ENCODE data around the gene ERCC4.

ERCC4 gene

DNA sequence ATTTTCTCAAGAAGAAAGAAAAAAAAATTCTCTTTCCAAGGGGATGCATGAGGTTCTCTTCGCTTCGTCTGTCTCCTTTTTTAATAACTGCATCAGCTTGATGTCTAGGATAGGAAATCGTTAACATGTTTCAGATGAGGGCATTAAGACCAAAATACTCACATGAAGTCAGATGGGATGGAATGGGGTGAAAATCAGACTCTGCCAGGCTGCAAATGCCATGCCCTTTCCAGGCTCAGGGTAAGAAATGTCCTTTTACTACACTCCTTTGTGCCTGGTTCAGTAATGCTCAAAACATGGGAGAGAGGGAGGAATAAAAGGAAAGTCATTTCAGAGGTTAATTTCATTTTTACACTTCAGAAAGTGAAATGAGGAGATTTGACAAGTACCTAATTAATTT is 21.7 kb upstream of the ERCC4 start:
- no peaks in the 10 kb centered on the region for H3K79me1 ChIP-seq (ENCODE audit: low read length)
- H2BK120ac ChIP-seq (ENCODE audit: insufficient read depth, low read length, poor library complexity) = no peak overlapping the region
- H3K27me3 ChIP-seq (ENCODE audit: insufficient read depth, low read length) = no peaks in the 10 kb centered on the region
- H3K79me2 ChIP-seq (ENCODE audit: control insufficient read depth, insufficient read depth, low read length, poor library complexity) = no peaks in the 10 kb centered on the region
- H3K23ac ChIP-seq (ENCODE audit: low read length) = no peak overlapping the region
- no peak overlapping the region for H3K4ac ChIP-seq (ENCODE audit: low read depth, low read length)
- no peak overlapping the region for H3K4me2 ChIP-seq (ENCODE audit: low read length)
- H2BK12ac ChIP-seq (ENCODE audit: low read length) = no peak overlapping the region
- H2AK5ac ChIP-seq (ENCODE audit: low read length) = no peak overlapping the region
- H2BK5ac ChIP-seq (ENCODE audit: low read depth, low read length, poor library complexity) = no peak overlapping the region
- no peak overlapping the region for H4K91ac ChIP-seq (ENCODE audit: low read depth, low read length)
- H3K9ac ChIP-seq (ENCODE audit: low read length) = no peak overlapping the region
- H4K8ac ChIP-seq (ENCODE audit: low read depth, low read length) = no peak overlapping the region
- H4K12ac ChIP-seq (ENCODE audit: low read depth, low read length) = no peak overlapping the region
- no peak overlapping the region for H3K4me3 ChIP-seq (ENCODE audit: low read depth, low read length)
- no peaks in the 10 kb centered on the region for H3K36me3 ChIP-seq (ENCODE audit: control insufficient read depth in 1 of 2, insufficient read depth in 2 of 2, low read length in 2 of 2)
- H3K18ac ChIP-seq (ENCODE audit: low read length) = no peak overlapping the region
- no peak overlapping the region for H3K27ac ChIP-seq (ENCODE audit: low read depth, low read length)
- no peak overlapping the region for H3K14ac ChIP-seq (ENCODE audit: low read length)
- peaks cover 1% of the 10 kb centered on the region for H3K9me3 ChIP-seq (ENCODE audit: insufficient read depth, low read depth, low read length)
- no peaks in the 10 kb centered on the region for H3K4me1 ChIP-seq (ENCODE audit: control insufficient read depth in 1 of 2, insufficient read depth in 2 of 2, low read length in 2 of 2)
- WGBS (ENCODE audit: extremely low coverage, insufficient coverage, insufficient read length) = no CpG with 5 or more reads among the region's 3 CpGs
- no peak overlapping the region for H2AFZ ChIP-seq (ENCODE audit: insufficient read depth, low read length, poor library complexity)
- no peak for DNase-seq

DNA sequence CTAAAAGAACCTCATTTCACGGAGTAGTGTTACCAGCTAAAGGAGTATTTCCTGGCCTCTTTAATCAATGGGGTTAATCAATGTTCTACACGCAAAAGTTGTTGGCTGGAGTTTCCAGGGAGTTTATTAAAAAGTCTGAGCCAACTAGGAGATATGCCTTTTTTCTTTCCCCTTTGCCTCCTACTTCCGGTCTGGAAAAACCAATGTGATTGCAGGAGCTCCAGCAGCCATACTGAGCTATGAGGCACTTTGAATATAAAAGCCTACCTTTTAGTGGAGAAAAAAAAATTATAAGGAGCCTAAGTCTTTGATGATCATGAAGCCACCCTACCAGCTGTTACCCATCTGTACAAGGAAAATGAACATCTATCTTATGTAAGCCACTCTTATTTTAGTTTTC is 17.9 kb upstream of the ERCC4 start:
- Histone ChIP-seq H3K79me1 (ENCODE audit: low read length) (no peaks in the 10 kb centered on the region), H3K4ac (ENCODE audit: low read depth, low read length) (no peak overlapping the region), H3K18ac (ENCODE audit: low read length) (no peak overlapping the region), H3K79me2 (ENCODE audit: control insufficient read depth, insufficient read depth, low read length, poor library complexity) (no peaks in the 10 kb centered on the region), H3K27ac (ENCODE audit: low read depth, low read length) (no peak overlapping the region), H3K4me3 (ENCODE audit: low read depth, low read length) (no peak overlapping the region), H4K91ac (ENCODE audit: low read depth, low read length) (no peak overlapping the region), H2BK120ac (ENCODE audit: insufficient read depth, low read length, poor library complexity) (no peak overlapping the region), H4K8ac (ENCODE audit: low read depth, low read length) (no peak overlapping the region), H2BK12ac (ENCODE audit: low read length) (no peak overlapping the region), H3K9ac (ENCODE audit: low read length) (no peak overlapping the region), H3K14ac (ENCODE audit: low read length) (no peak overlapping the region), H3K23ac (ENCODE audit: low read length) (no peak overlapping the region), H2BK5ac (ENCODE audit: low read depth, low read length, poor library complexity) (no peak overlapping the region), H3K4me2 (ENCODE audit: low read length) (no peak overlapping the region), H3K4me1 (ENCODE audit: control insufficient read depth in 1 of 2, insufficient read depth in 2 of 2, low read length in 2 of 2) (no peaks in the 10 kb centered on the region), H3K9me3 (ENCODE audit: insufficient read depth, low read depth, low read length) (no peaks in the 10 kb centered on the region), H2AFZ (ENCODE audit: insufficient read depth, low read length, poor library complexity) (no peak overlapping the region), H2AK5ac (ENCODE audit: low read length) (no peak overlapping the region), H3K36me3 (ENCODE audit: control insufficient read depth in 1 of 2, insufficient read depth in 2 of 2, low read length in 2 of 2) (no peaks in the 10 kb centered on the region), H4K12ac (ENCODE audit: low read depth, low read length) (no peak overlapping the region), H3K27me3 (ENCODE audit: insufficient read depth, low read length) (no peaks in the 10 kb centered on the region)
- no peak for DNase-seq
- no CpG with 5 or more reads among the region's 3 CpGs for WGBS (ENCODE audit: extremely low coverage, insufficient coverage, insufficient read length)

DNA sequence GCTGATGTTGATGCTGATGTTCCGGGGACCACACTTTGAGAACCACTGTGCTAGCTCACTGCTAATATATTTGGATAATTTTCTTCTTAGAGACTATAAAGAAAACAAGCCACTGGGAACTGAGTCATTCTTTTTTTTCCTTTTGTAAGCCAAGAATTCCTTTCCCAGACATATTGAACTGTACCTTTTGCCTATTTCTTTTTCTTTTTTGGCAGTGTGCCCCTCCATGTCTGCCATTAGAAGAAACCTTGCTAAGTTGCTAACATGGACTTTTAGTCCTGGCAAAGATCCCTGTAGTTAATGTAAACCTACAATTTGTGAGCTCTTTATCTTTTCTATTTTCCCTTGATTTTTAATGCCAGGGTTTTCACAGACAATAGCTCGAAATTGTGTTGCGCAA is 17.3 kb upstream of the ERCC4 start:
- no peaks in the 10 kb centered on the region for H3K9me3 ChIP-seq (ENCODE audit: insufficient read depth, low read depth, low read length)
- H2BK12ac ChIP-seq (ENCODE audit: low read length) = no peak overlapping the region
- no peak overlapping the region for H2AFZ ChIP-seq (ENCODE audit: insufficient read depth, low read length, poor library complexity)
- H4K12ac ChIP-seq (ENCODE audit: low read depth, low read length) = no peak overlapping the region
- H3K4ac ChIP-seq (ENCODE audit: low read depth, low read length) = no peak overlapping the region
- DNase-seq = no peak
- H4K8ac ChIP-seq (ENCODE audit: low read depth, low read length) = no peak overlapping the region
- no peaks in the 10 kb centered on the region for H3K79me1 ChIP-seq (ENCODE audit: low read length)
- no CpG with 5 or more reads among the region's 3 CpGs for WGBS (ENCODE audit: extremely low coverage, insufficient coverage, insufficient read length)
- H3K4me3 ChIP-seq (ENCODE audit: low read depth, low read length) = no peak overlapping the region
- H3K79me2 ChIP-seq (ENCODE audit: control insufficient read depth, insufficient read depth, low read length, poor library complexity) = no peaks in the 10 kb centered on the region
- no peaks in the 10 kb centered on the region for H3K4me1 ChIP-seq (ENCODE audit: control insufficient read depth in 1 of 2, insufficient read depth in 2 of 2, low read length in 2 of 2)
- no peak overlapping the region for H3K4me2 ChIP-seq (ENCODE audit: low read length)
- no peak overlapping the region for H2BK5ac ChIP-seq (ENCODE audit: low read depth, low read length, poor library complexity)
- no peaks in the 10 kb centered on the region for H3K27me3 ChIP-seq (ENCODE audit: insufficient read depth, low read length)
- H3K27ac ChIP-seq (ENCODE audit: low read depth, low read length) = no peak overlapping the region
- H3K14ac ChIP-seq (ENCODE audit: low read length) = no peak overlapping the region
- no peak overlapping the region for H2AK5ac ChIP-seq (ENCODE audit: low read length)
- H3K36me3 ChIP-seq (ENCODE audit: control insufficient read depth in 1 of 2, insufficient read depth in 2 of 2, low read length in 2 of 2) = no peaks in the 10 kb centered on the region
- H3K18ac ChIP-seq (ENCODE audit: low read length) = no peak overlapping the region
- H3K23ac ChIP-seq (ENCODE audit: low read length) = no peak overlapping the region
- no peak overlapping the region for H2BK120ac ChIP-seq (ENCODE audit: insufficient read depth, low read length, poor library complexity)
- no peak overlapping the region for H3K9ac ChIP-seq (ENCODE audit: low read length)
- no peak overlapping the region for H4K91ac ChIP-seq (ENCODE audit: low read depth, low read length)

GRCh38 chr16:13904179-13904691 is 15.7 kb upstream of the ERCC4 start:
- Histone ChIP-seq H3K23ac (ENCODE audit: low read length) (no peak overlapping the region), H3K79me1 (ENCODE audit: low read length) (no peaks in the 10 kb centered on the region), H4K12ac (ENCODE audit: low read depth, low read length) (no peak overlapping the region), H3K79me2 (ENCODE audit: control insufficient read depth, insufficient read depth, low read length, poor library complexity) (no peaks in the 10 kb centered on the region), H3K4me1 (ENCODE audit: control insufficient read depth in 1 of 2, insufficient read depth in 2 of 2, low read length in 2 of 2) (no peaks in the 10 kb centered on the region), H3K27me3 (ENCODE audit: insufficient read depth, low read length) (no peaks in the 10 kb centered on the region), H3K36me3 (ENCODE audit: control insufficient read depth in 1 of 2, insufficient read depth in 2 of 2, low read length in 2 of 2) (no peaks in the 10 kb centered on the region), H2BK12ac (ENCODE audit: low read length) (no peak overlapping the region), H3K4ac (ENCODE audit: low read depth, low read length) (no peak overlapping the region), H3K4me3 (ENCODE audit: low read depth, low read length) (no peak overlapping the region), H2AK5ac (ENCODE audit: low read length) (no peak overlapping the region), H3K14ac (ENCODE audit: low read length) (no peak overlapping the region), H3K4me2 (ENCODE audit: low read length) (no peak overlapping the region), H3K9ac (ENCODE audit: low read length) (no peak overlapping the region), H2AFZ (ENCODE audit: insufficient read depth, low read length, poor library complexity) (no peak overlapping the region), H3K18ac (ENCODE audit: low read length) (no peak overlapping the region), H4K91ac (ENCODE audit: low read depth, low read length) (no peak overlapping the region), H4K8ac (ENCODE audit: low read depth, low read length) (no peak overlapping the region), H2BK5ac (ENCODE audit: low read depth, low read length, poor library complexity) (no peak overlapping the region), H3K27ac (ENCODE audit: low read depth, low read length) (no peak overlapping the region), H2BK120ac (ENCODE audit: insufficient read depth, low read length, poor library complexity) (no peak overlapping the region), H3K9me3 (ENCODE audit: insufficient read depth, low read depth, low read length) (no peaks in the 10 kb centered on the region)
- WGBS (ENCODE audit: extremely low coverage, insufficient coverage, insufficient read length) = no CpG with 5 or more reads among the region's 1 CpG
- no peak for DNase-seq

All from trophoblast cell (in vitro differentiated cells and primary cell).